ENCODE results near the gene AZIN2. TPM values are rescaled to one million over a fixed set of nuclear protein-coding genes. Genes with fewer than 3 reads are reported as not detected.
"Not testable (repeated sequence)": the region's sequence is repeated elsewhere in the genome, so short reads cannot be mapped to it uniquely, and the experiment has no call there.

The AZIN2 gene
- total RNA-seq, 1 experiment from 2014 or later, result 7.3 TPM

DNA sequence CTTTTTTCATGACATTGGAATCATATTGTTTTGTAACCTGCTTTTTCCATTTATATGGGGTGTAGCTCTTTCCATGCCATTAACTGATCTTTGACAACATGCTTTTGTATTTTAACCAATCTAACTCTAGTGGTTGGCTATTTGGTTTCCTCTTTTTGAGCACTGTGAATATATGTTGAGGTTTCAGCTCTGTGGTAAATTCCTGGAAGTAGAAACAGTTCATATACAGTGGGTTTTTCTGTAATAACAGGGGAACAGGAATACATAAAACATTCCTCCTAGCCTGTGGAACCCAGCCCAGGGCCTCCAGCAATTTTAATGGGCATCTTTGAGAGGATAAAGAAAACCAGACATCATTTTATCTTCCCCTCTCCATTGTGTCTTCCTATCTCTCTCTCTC, 17.4 kb downstream of the AZIN2 start:
- Histone ChIP-seq H3F3A (ENCODE audit: insufficient read depth, low read depth) (peaks cover 26% of the 10 kb centered on the region; the same call in 1 of the 2 replicates), H3K4me2 (no peak overlapping the region), H3K9me2 (ENCODE audit: insufficient read depth) (no peaks in the 10 kb centered on the region), H2AFZ (no peak overlapping the region), H3K27ac (0 out of 2 replicates have a peak overlapping the region, but pooled peaks have one; percentile 63), H3K4me1 (replicated peaks; ENCODE audit: insufficient read depth) (peaks cover 26% of the 10 kb centered on the region), H3K9me3 (ENCODE audit: insufficient read depth, low read depth) (no peaks in the 10 kb centered on the region), H3K27me3 (ENCODE audit: insufficient read depth, low read depth) (no peaks in the 10 kb centered on the region), H3K36me3 (ENCODE audit: low read depth) (no peaks in the 10 kb centered on the region), H3K4me3 (no peak overlapping the region), H3K79me2 (ENCODE audit: low read depth) (no peaks in the 10 kb centered on the region), H4K20me1 (ENCODE audit: insufficient read depth) (no peaks in the 10 kb centered on the region)
- intact Hi-C loops (cut with micrococcal nuclease; ENCODE audit: unreplicated experiment), result loop anchor here (2.0 to 5.0 kb wide), 4 partner anchors 28 to 696 kb away; no protein-coding TSS in a partner anchor
- ChIA-PET POLR2A (ENCODE audit: unreplicated experiment) (no interaction called here), CTCF (interaction anchor here (1.2 kb wide), 1 partner anchor 18 kb away, joined by 4 read pairs; the partner anchor contains the start of gene AZIN2)
- no peak for DNase-seq
- TF ChIP-seq EZH2 (IDR thresholded peaks at IDR 0.05; ENCODE audit: low read depth), result no peak
- TF ChIP-seq, protein P1, sequence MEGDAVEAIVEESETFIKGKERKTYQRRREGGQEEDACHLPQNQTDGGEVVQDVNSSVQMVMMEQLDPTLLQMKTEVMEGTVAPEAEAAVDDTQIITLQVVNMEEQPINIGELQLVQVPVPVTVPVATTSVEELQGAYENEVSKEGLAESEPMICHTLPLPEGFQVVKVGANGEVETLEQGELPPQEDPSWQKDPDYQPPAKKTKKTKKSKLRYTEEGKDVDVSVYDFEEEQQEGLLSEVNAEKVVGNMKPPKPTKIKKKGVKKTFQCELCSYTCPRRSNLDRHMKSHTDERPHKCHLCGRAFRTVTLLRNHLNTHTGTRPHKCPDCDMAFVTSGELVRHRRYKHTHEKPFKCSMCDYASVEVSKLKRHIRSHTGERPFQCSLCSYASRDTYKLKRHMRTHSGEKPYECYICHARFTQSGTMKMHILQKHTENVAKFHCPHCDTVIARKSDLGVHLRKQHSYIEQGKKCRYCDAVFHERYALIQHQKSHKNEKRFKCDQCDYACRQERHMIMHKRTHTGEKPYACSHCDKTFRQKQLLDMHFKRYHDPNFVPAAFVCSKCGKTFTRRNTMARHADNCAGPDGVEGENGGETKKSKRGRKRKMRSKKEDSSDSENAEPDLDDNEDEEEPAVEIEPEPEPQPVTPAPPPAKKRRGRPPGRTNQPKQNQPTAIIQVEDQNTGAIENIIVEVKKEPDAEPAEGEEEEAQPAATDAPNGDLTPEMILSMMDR (conservative IDR thresholded peaks at IDR 0.05), result no peak
- BruUV-seq (replicated peaks), result no TSS peak

DNA sequence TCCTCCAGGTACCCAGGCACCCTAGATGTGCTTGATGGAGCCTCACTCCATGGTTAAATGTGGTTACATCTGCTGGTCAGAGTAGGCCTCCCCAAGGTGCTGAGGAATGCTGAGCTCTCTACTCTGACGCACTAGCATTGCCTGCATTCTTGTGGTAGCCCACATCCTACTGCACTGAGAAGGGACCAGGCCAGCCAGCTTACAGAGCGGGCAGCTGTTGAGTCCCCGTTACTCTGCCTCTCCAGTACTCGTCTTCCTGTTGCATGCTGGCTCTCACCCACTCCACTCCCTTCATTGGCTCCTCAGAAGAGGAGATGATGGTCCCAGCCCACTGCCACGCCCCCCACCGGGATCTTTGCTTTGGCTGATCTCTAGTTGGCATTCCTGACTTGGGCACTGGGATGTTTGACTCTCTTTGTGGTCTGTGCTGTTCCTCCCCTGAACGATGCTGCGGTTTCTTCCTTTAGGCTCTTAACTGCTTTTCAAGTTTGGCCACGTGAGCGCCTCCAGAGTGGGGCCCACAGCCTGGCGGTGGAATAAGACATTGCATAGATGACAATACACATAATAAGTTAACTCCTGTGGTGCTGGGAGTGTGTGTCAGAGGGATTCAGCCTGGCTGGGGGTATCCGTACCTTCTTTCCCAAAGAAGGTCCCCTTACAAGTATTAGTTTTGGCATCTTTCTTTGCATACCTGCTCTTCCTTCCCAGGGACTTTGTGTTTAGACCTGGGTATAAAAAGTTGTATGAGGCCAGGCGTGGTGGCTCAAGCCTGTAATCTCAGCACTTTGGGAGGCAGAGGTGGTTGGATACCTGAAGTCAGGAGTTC, 18.6 kb downstream of the AZIN2 start:
- Histone ChIP-seq H3K36me3 (ENCODE audit: low read depth) (no peaks in the 10 kb centered on the region), H3K27ac (peak overlapping the region; percentile 65), H3K4me1 (replicated peaks; ENCODE audit: insufficient read depth) (peaks cover 26% of the 10 kb centered on the region), H3K4me3 (no peak overlapping the region; the same call in 1 of the 2 replicates), H2AFZ (no peak overlapping the region), H3K9me3 (ENCODE audit: insufficient read depth, low read depth) (no peaks in the 10 kb centered on the region), H4K20me1 (ENCODE audit: insufficient read depth) (no peaks in the 10 kb centered on the region), H3K79me2 (ENCODE audit: low read depth) (no peaks in the 10 kb centered on the region), H3K9me2 (ENCODE audit: insufficient read depth) (no peaks in the 10 kb centered on the region), H3K4me2 (peak overlapping the region; percentile 54), H3K27me3 (ENCODE audit: insufficient read depth, low read depth) (no peaks in the 10 kb centered on the region), H3F3A (ENCODE audit: insufficient read depth, low read depth) (peaks cover 26% of the 10 kb centered on the region; the same call in 1 of the 2 replicates)
- peak; percentile 95 to 97 for DNase-seq
- no peak for TF ChIP-seq EZH2 (IDR thresholded peaks at IDR 0.05; ENCODE audit: low read depth)
- TF ChIP-seq, protein P1 (conservative IDR thresholded peaks at IDR 0.05), result peak; percentile 62
- intact Hi-C loops (cut with micrococcal nuclease; ENCODE audit: unreplicated experiment), result loop anchor here (1.0 to 5.0 kb wide), 7 partner anchors 27 to 697 kb away; no protein-coding TSS in a partner anchor
- CTCF ChIA-PET, result interaction anchor here (0.6 to 1.2 kb wide), 6 partner anchors 19 to 584 kb away, joined by 3 to 4 read pairs (median 4); partner anchors contain the start of gene AZIN2
- TSS peak; percentile 83 for BruUV-seq (replicated peaks)
- POLR2A ChIA-PET (ENCODE audit: unreplicated experiment), result interaction anchor here (0.6 to 0.7 kb wide), 3 partner anchors 25 to 94 kb away, joined by 3 to 13 read pairs (median 10); partner anchors contain the start of gene TRIM62

DNA sequence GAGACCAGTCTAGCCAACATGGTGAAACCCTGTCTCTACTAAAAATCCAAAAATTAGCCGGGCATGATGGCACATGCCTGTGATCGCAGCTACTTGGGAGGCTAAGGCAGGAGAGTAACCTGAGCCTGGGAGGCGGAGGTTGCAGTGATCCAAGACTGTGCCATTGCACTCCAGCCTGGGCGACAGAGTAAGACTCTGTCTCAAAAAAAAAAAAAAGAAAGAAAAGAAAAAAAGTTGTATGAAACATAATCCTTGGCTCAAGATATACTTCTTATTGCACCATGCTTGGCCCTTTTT, 19.1 kb downstream of the AZIN2 start:
- H3K79me2 ChIP-seq (ENCODE audit: low read depth); H3K9me3 ChIP-seq (ENCODE audit: insufficient read depth, low read depth); H3K36me3 ChIP-seq (ENCODE audit: low read depth); POLR2A ChIA-PET (ENCODE audit: unreplicated experiment); BruUV-seq (replicated peaks); H3K4me3 ChIP-seq; H3K9me2 ChIP-seq (ENCODE audit: insufficient read depth); H3K27me3 ChIP-seq (ENCODE audit: insufficient read depth, low read depth); DNase-seq; H4K20me1 ChIP-seq (ENCODE audit: insufficient read depth); H2AFZ ChIP-seq; intact Hi-C loops (cut with micrococcal nuclease; ENCODE audit: unreplicated experiment): not testable (repeated sequence)
- H3K4me2 ChIP-seq, result peak overlapping the region; percentile 54
- H3K4me1 ChIP-seq (replicated peaks; ENCODE audit: insufficient read depth), result peaks cover 26% of the 10 kb centered on the region
- H3F3A ChIP-seq (ENCODE audit: insufficient read depth, low read depth), result peaks cover 26% of the 10 kb centered on the region; the same call in 1 of the 2 replicates
- H3K27ac ChIP-seq, result peak overlapping the region; percentile 65
- CTCF ChIA-PET, result interaction anchor here (0.5 to 0.6 kb wide), 2 partner anchors 28 to 584 kb away, joined by 4 read pairs; no protein-coding TSS in a partner anchor

Measured in PC-9 (cell line).